Astrocyte of the spinal cord (primary cell): Measurements from ENCODE around the gene GPR107.

Experiments
- DNase-seq: peaks from one replicate; pipeline ENCODE4 v3.0.0; 2011; ENCODE audit warnings: low read depth, low spot score
- H3K4me3 ChIP-seq: 2 replicates; pipeline ENCODE4 v1.5.1; 2011; ENCODE audit warnings: low read depth, mild to moderate bottlenecking, low read length, moderate library complexity
- in situ Hi-C: cut with HindIII; loops from 2 replicates; pipeline ENCODE4 v1.10.0; 2017; ENCODE audit warnings: low sequenced_read_pairs
- TF ChIP-seq, protein P1 (sequence below): IDR thresholded peaks from 2 replicates; pipeline ENCODE4 v1.5.1; 2012; ENCODE audit warnings: low read depth, mild to moderate bottlenecking, low read length, inconsistent platforms

The GPR107 gene

DNA sequence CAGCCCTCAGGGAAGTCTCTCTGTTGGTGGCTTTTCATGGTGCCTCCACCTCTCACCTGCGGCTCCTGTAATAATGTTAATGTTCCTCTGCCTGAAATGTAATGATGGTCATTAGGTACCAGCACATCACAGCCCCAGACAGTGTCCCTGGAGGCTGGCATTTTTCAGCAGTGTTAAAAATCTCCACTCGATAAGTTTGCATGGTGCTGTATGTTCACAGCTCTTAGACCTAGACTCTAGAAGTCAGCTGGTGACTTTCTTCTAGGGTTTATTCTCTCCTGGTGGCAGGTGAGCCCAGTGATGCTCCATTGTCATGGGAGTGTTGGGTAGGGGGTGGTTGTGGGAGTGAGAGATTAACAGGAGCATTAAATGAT is 53.1 kb downstream of the GPR107 start:
- TF ChIP-seq, protein P1, sequence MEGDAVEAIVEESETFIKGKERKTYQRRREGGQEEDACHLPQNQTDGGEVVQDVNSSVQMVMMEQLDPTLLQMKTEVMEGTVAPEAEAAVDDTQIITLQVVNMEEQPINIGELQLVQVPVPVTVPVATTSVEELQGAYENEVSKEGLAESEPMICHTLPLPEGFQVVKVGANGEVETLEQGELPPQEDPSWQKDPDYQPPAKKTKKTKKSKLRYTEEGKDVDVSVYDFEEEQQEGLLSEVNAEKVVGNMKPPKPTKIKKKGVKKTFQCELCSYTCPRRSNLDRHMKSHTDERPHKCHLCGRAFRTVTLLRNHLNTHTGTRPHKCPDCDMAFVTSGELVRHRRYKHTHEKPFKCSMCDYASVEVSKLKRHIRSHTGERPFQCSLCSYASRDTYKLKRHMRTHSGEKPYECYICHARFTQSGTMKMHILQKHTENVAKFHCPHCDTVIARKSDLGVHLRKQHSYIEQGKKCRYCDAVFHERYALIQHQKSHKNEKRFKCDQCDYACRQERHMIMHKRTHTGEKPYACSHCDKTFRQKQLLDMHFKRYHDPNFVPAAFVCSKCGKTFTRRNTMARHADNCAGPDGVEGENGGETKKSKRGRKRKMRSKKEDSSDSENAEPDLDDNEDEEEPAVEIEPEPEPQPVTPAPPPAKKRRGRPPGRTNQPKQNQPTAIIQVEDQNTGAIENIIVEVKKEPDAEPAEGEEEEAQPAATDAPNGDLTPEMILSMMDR: no peak
- no peak for DNase-seq
- H3K4me3 ChIP-seq: no peak overlapping the region
- in situ Hi-C loops: no loop called here

DNA sequence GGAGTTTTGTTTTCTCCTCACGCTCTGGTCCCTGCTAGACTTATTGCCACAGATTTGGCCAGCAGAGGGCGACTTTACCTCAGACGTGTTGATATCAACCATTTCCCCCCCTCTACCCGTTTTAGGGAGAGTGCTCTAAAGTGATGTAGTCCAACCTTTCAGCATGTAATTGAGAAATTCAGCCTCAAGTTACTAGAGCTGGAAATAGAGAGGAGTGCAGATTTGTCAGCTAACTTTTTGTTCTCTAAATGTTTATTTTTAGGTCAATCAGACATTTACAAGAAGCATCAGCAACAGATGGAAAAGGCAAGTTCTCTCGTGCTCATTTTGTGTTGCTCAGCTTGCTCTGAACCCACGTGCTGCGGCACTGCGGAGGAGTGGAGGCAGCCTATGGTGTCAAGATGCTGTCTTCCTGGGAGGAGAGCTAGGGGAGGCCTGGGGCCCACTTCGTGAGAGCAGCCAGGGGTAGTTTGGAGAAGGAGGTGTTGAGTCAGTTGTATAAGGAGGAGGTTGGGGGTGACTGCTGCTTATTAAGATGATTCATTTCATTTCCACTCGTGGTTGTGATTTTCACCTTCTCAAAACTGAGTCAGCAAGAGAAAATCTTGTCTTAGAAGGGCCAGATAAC is 53.6 kb downstream of the GPR107 start:
- DNase-seq: peak; percentile 82
- no peak overlapping the region for H3K4me3 ChIP-seq
- in situ Hi-C loops: no loop called here
- TF ChIP-seq, protein P1: peak; percentile 76

GRCh38 chr9:130107955-130108354 is 54.2 kb downstream of the GPR107 start:
- TF ChIP-seq, protein P1: no peak
- H3K4me3 ChIP-seq: no peak overlapping the region
- in situ Hi-C loops: no loop called here
- no peak for DNase-seq

GRCh38 chr9:130110166-130110565 is 56.5 kb downstream of the GPR107 start:
- DNase-seq: no peak
- in situ Hi-C loops: no loop called here
- H3K4me3 ChIP-seq: no peak overlapping the region
- TF ChIP-seq, protein P1: peak; percentile 47

DNA sequence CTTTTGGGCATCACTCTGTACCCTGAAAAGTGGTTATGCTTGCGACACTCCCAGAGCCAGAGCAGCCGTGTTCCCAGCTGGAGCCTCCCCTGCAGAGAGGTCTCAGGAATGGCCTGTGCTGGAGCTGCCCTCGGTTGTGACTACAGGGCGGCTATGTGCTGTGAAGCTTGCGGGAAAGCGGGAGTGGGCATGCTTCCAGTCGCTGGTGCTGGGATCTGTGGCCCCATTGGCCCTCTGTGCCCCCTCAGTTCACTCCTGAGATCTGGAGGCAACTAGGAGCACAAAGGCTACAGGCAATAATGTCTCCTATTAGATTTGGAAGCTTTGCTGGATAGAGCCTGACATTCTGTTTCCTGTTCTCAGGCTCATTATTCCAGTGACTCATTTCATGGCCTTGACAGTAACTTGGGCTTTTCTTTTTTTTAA is 56.9 kb downstream of the GPR107 start:
- peak; percentile 61 for DNase-seq
- TF ChIP-seq, protein P1: no peak
- no peak overlapping the region for H3K4me3 ChIP-seq
- in situ Hi-C loops: no loop called here

DNA sequence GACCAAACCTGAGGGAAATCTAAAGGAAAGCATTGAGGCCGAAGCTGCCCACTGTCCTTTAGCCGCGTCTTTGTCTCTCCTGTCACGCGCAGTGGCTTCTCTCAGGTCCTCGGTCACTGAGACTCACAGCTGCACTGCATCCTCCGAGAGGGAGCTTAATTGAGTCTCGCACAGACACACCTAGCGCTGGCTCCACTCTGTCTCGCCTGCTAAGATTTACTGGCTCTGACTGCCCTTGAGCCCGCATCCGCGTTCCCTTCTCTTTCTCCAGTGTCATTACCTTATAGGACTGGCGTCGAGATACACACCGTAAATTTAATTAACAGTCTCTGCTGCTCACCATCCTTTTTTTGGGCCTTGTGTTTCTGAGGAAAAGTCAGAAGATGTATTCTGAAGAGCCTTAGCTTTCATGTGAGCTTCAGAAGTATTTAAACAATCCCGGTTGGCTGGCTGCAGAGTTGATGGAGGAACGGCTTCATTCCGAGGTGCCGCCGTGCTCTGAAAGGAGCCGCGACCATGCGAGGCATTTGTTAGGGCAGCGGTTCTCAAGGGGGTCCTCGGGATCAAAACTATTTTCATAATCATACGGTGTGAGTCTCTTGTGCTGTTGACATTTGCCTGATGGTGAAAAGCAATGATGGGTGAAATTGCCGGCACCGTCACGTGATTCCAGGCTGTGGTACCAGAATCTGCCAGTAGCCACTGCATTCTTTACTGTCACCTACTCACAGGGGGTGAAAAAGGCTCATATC is 58.3 kb downstream of the GPR107 start:
- in situ Hi-C loops: no loop called here
- TF ChIP-seq, protein P1: no peak
- H3K4me3 ChIP-seq: no peak overlapping the region
- DNase-seq: no peak
